B cell (primary cell): ENCODE results near the gene SUMF2. TPM values are rescaled to one million over a fixed set of nuclear protein-coding genes. Genes with fewer than 3 reads are reported as not detected.
A peak's percentile ranks its signal among the peaks of the same experiment; 100 is the strongest.
"Not testable (repeated sequence)": the region's sequence is repeated elsewhere in the genome, so short reads cannot be mapped to it uniquely, and the experiment has no call there.

Source experiments
- ATAC-seq: fragments of 200-7000 bp; cut with Tn5 transposase; one replicate; pipeline ENCODE4 v1.10.0; 2021; ENCODE audit warnings: low read depth, mild to moderate bottlenecking, moderate number of reproducible peaks, moderate library complexity
- CTCF ChIA-PET: fragments of 350-600 bp; sonication (Branson Sonifier 250); formaldehyde crosslinking; loops from one replicate; lab custom pipeline; 2021; ENCODE audit warnings: antibody characterized with exemption, inconsistent platforms; lab: Charles Lee
- POLR2A ChIA-PET: fragments of 350-600 bp; sonication (Branson Sonifier 250); formaldehyde crosslinking; loops from one replicate; lab custom pipeline; 2021; ENCODE audit warnings: antibody characterized with exemption; lab: Charles Lee
- DNase-seq: peaks from one replicate; pipeline ENCODE4 v3.0.0; 2013
- H2AFZ ChIP-seq: 2 replicates; pipeline ENCODE4 v1.6.1; 2012; ENCODE audit warnings: mild to moderate bottlenecking, low read depth, low read length; ENCODE audit not compliant: insufficient read depth, poor library complexity, severe bottlenecking
- H3K27ac ChIP-seq, 2 donors: 1 replicate in 1 of 2; 2 replicates in 1 of 2; pipeline ENCODE4 v1.5.1; 2012 to 2013; ENCODE audit warnings: low read length in 2 of 2, mild to moderate bottlenecking in 2 of 2, moderate library complexity in 1 of 2
- H3K27me3 ChIP-seq, 4 experiments: fragments of 200-600 bp in 1 of 4; sonication (generic) in 1 of 4; replicated peaks in 1 of 4; 1 replicate in 2 of 4; 2 replicates in 2 of 4; pipeline versions ENCODE4 v1.6.1 to v1.7.0; 2013 to 2016; ENCODE audit warnings: low read length in 3 of 4, mild to moderate bottlenecking in 2 of 4, mixed read lengths in 1 of 4, moderate library complexity in 1 of 4; ENCODE audit not compliant: insufficient read depth in 4 of 4, control insufficient read depth in 3 of 4; ENCODE audit errors: control extremely low read depth in 1 of 4
- H3K36me3 ChIP-seq, 2 experiments: replicated peaks in 1 of 2; 1 replicate in 1 of 2; 2 replicates in 1 of 2; pipeline versions ENCODE4 v1.6.1 to v1.7.1; 2013; ENCODE audit warnings: low read length in 1 of 2; ENCODE audit not compliant: insufficient read depth in 2 of 2, control insufficient read depth in 1 of 2; ENCODE audit errors: control extremely low read depth in 1 of 2, extremely low read depth in 1 of 2
- H3K4me1 ChIP-seq, 2 donors: fragments of 200-600 bp in 1 of 2; sonication (generic) in 1 of 2; 1 replicate in 1 of 2; 2 replicates in 1 of 2; pipeline versions ENCODE4 v1.5.1 to v1.6.1; 2013 to 2017; ENCODE audit warnings: low read length in 2 of 2; ENCODE audit not compliant: control insufficient read depth in 2 of 2, insufficient read depth in 2 of 2
- H3K4me2 ChIP-seq: replicated peaks from 2 replicates; pipeline ENCODE3; 2012; ENCODE audit warnings: mild to moderate bottlenecking, low read depth, low read length; ENCODE audit not compliant: poor library complexity, severe bottlenecking
- H3K4me3 ChIP-seq, 5 experiments: fragments of 200-600 bp in 1 of 5; sonication (generic) in 1 of 5; 1 replicate in 3 of 5; 2 replicates in 2 of 5; pipeline versions ENCODE4 v1.5.1 to v1.7.0; 2011 to 2016; ENCODE audit warnings: low read length in 4 of 5, mild to moderate bottlenecking in 4 of 5, low read depth in 2 of 5, control low read depth in 1 of 5, moderate library complexity in 1 of 5; ENCODE audit not compliant: insufficient read depth in 1 of 5; ENCODE audit errors: control extremely low read depth in 1 of 5, extremely low read depth in 1 of 5
- H3K79me2 ChIP-seq: fragments of 200-600 bp; sonication (generic); one replicate; pipeline ENCODE4 v1.6.0; 2016; ENCODE audit warnings: low read length; ENCODE audit not compliant: control insufficient read depth, insufficient read depth
- H3K9ac ChIP-seq: fragments of 200-600 bp; sonication (generic); 2 replicates; pipeline ENCODE4 v1.6.1; 2017; ENCODE audit warnings: mild to moderate bottlenecking, low read length, moderate library complexity
- H3K9me3 ChIP-seq, 3 donors: one replicate each; pipeline versions ENCODE4 v1.6.1 to v1.7.1; 2013; ENCODE audit warnings: low read length in 2 of 3; ENCODE audit not compliant: control insufficient read depth in 2 of 3, insufficient read depth in 1 of 3; ENCODE audit errors: control extremely low read depth in 1 of 3
- H4K20me1 ChIP-seq: 2 replicates; pipeline ENCODE4 v1.6.0; 2012; ENCODE audit warnings: mild to moderate bottlenecking, low read length; ENCODE audit not compliant: insufficient read depth, control insufficient read depth, poor library complexity, severe bottlenecking
- H3K27ac Mint-ChIP-seq: one replicate; pipeline ENCODE4 v1.8.0; 2021; ENCODE audit warnings: mixed read lengths
- H3K27me3 Mint-ChIP-seq: one replicate; pipeline ENCODE4 v1.8.0; 2021; ENCODE audit warnings: mixed read lengths
- H3K4me1 Mint-ChIP-seq: one replicate; pipeline ENCODE4 v1.8.0; 2021; ENCODE audit warnings: mixed read lengths
- H3K4me3 Mint-ChIP-seq: one replicate; pipeline ENCODE4 v1.8.0; 2021; ENCODE audit warnings: mixed read lengths
- H3K9me3 Mint-ChIP-seq: one replicate; pipeline ENCODE4 v1.8.0; 2022; ENCODE audit warnings: mixed read lengths; ENCODE audit not compliant: insufficient read depth
- EZH2 ChIP-seq: IDR thresholded peaks from 2 replicates; pipeline ENCODE4 v1.6.1; 2012; ENCODE audit warnings: borderline replicate concordance, low read depth, mild to moderate bottlenecking, moderate library complexity, low read length; ENCODE audit not compliant: insufficient read depth, poor library complexity, severe bottlenecking
- WGBS: methylation state at CpG from one replicate; pipeline ENCODE4 v1.1.5; 2013; ENCODE audit warnings: missing lambda C conversion rate; ENCODE audit not compliant: insufficient coverage; 5-methylcytosine and 5-hydroxymethylcytosine counted together
- intact Hi-C: fragments of 100-400 bp; cut with micrococcal nuclease; formaldehyde crosslinking; loops from one replicate; pipeline ENCODE4 v1.10.0; 2022
- polyA plus RNA-seq: library from polyadenylated mRNA; depleted of rRNA; stranded (reverse); fragments of >200 nt; gene quantifications from 2 replicates; pipeline ENCODE4 v1.2.3, GENCODE V29; 2012
- total RNA-seq, 2 donors: library from RNA; stranded (reverse); fragments of 120-200 nt in 1 of 2; gene quantifications; 1 replicate in 1 of 2; 2 replicates in 1 of 2; pipeline versions ENCODE4 v1.2.3 to v1.2.4, GENCODE V29; 2013 to 2022
- TF ChIP-seq, protein P1 (sequence below): fragments of 200-600 bp; IDR thresholded peaks from one replicate; pipeline ENCODE4 v1.8.0; 2022; ENCODE audit warnings: antibody characterized with exemption, mild to moderate bottlenecking

The SUMF2 gene
- total and polyA plus RNA-seq, 2 donors (not counting 1 experiment from before 2014, with no cell fraction given) = 101 to 115 TPM

DNA sequence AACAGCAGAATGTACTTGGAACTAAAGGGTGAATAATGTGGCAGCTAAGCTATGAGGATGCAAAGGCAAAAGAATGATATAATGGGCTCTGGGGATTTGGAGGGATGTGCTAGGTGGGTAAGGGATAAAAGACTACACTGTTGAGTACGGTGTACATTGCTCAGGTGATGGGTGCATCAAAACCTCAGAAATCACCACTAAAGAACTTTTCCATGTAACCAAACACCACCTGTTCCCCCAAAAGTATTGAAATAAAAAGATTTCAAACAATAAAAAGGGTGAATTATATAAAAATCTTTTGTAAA lies 43.8 kb downstream of the SUMF2 start:
- TF ChIP-seq, protein P1, sequence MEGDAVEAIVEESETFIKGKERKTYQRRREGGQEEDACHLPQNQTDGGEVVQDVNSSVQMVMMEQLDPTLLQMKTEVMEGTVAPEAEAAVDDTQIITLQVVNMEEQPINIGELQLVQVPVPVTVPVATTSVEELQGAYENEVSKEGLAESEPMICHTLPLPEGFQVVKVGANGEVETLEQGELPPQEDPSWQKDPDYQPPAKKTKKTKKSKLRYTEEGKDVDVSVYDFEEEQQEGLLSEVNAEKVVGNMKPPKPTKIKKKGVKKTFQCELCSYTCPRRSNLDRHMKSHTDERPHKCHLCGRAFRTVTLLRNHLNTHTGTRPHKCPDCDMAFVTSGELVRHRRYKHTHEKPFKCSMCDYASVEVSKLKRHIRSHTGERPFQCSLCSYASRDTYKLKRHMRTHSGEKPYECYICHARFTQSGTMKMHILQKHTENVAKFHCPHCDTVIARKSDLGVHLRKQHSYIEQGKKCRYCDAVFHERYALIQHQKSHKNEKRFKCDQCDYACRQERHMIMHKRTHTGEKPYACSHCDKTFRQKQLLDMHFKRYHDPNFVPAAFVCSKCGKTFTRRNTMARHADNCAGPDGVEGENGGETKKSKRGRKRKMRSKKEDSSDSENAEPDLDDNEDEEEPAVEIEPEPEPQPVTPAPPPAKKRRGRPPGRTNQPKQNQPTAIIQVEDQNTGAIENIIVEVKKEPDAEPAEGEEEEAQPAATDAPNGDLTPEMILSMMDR = no peak
- TF ChIP-seq EZH2 = no peak
- Histone ChIP-seq H3K4me3 (no peak overlapping the region), H3K9me3 (peaks cover 0 to 6% (median 0%) of the 10 kb centered on the region in 3 donors), H3K27ac (no peak overlapping the region), H2AFZ (peak overlapping the region; percentile 86), H3K36me3 (peaks cover 3 to 11% of the 10 kb centered on the region in 2 experiments), H3K4me2 (no peak overlapping the region), H3K79me2 (peaks cover 29% of the 10 kb centered on the region), H4K20me1 (peaks cover 6% of the 10 kb centered on the region), H3K4me1 (peaks cover 17 to 22% of the 10 kb centered on the region in 2 donors), H3K27me3 (peaks cover 0 to 3% (median 0%) of the 10 kb centered on the region in 4 experiments), H3K9ac (no peak overlapping the region)
- Mint-ChIP-seq H3K9me3 (no peaks in the 10 kb centered on the region), H3K4me1 (peaks cover 34% of the 10 kb centered on the region), H3K27ac (peak overlapping the region; percentile 61), H3K27me3 (peaks cover 3% of the 10 kb centered on the region), H3K4me3 (peak overlapping the region; percentile 99)
- CTCF ChIA-PET = no interaction called here
- intact Hi-C loops = loop anchor here (2.0 kb wide), 1 partner anchor 221 kb away; the partner anchor contains the start of gene ZNF713
- POLR2A ChIA-PET = interaction anchor here (0.9 kb wide), 1 partner anchor 142 kb away, joined by 4 read pairs; no protein-coding TSS in a partner anchor
- ATAC-seq (no peak), DNase-seq (no peak)
- WGBS = no CpG with 5 or more reads among the region's 1 CpG

DNA sequence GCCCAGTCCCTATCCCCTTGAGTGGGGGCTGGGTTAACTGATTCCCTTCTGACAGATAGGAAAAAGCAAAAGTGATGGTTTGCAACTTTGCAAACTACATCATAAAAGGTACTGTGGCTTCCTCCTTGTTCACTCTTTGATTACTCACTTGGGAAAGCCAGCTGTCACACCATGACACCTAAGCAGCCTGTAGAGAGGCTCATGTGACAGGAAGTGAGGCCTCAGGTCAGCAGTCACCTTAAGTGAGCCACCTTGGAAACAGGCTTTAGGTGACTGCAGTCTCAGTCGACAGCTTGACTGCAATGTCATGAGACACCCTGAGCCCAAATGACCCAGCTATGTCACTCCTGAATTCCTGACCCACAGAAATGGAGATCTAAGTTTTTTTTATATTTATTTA lies 46.5 kb downstream of the SUMF2 start:
- ChIA-PET CTCF (no interaction called here), POLR2A (no interaction called here)
- H3K4me1 ChIP-seq = peaks cover 10 to 13% of the 10 kb centered on the region in 2 donors
- no peak overlapping the region for H3K4me2 ChIP-seq
- H3K27ac ChIP-seq = no peak overlapping the region
- Mint-ChIP-seq H3K4me1 (peaks cover 22% of the 10 kb centered on the region), H3K27me3 (peaks cover 3% of the 10 kb centered on the region), H3K9me3 (no peaks in the 10 kb centered on the region), H3K4me3 (no peak overlapping the region), H3K27ac (no peak overlapping the region)
- TF ChIP-seq EZH2 = no peak
- TF ChIP-seq, protein P1 = no peak
- no peaks in the 10 kb centered on the region for H4K20me1 ChIP-seq
- DNase-seq (no peak), ATAC-seq (no peak)
- H3K36me3 ChIP-seq = no peaks in the 10 kb centered on the region
- H3K27me3 ChIP-seq = peaks cover 0 to 9% (median 0%) of the 10 kb centered on the region in 4 experiments
- H2AFZ ChIP-seq = no peak overlapping the region
- no CpG with 5 or more reads among the region's 1 CpG for WGBS
- H3K9me3 ChIP-seq = peaks cover 0 to 9% (median 0%) of the 10 kb centered on the region in 3 donors
- intact Hi-C loops = no loop called here
- H3K79me2 ChIP-seq = peaks cover 18% of the 10 kb centered on the region
- H3K4me3 ChIP-seq = no peak overlapping the region
- no peak overlapping the region for H3K9ac ChIP-seq

DNA sequence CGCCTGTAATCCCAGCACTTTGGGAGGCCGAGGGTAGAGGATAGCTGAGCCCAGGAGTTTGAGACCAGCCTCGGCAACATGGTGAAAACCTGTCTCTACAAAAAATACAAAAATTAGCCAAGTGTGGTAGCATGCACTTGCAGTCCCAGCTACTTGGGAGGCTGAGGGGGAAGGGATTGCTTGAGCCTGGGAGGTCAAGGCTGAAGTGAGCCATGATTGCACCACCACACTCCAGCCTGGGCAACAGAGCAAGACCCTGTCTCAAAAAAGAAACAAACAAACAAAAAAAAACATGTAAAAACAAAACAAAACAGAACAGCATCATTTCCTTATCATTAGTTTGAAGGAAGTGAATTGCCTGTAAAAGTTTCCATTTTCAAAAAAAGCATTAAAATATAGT lies 48.2 kb downstream of the SUMF2 start:
- ATAC-seq, H3K9ac ChIP-seq, H3K4me1 ChIP-seq, H3K27ac Mint-ChIP-seq, POLR2A ChIA-PET, H3K4me3 Mint-ChIP-seq, H3K9me3 Mint-ChIP-seq, H2AFZ ChIP-seq, H4K20me1 ChIP-seq, H3K79me2 ChIP-seq, intact Hi-C loops, H3K4me2 ChIP-seq, H3K4me1 Mint-ChIP-seq, H3K27me3 Mint-ChIP-seq, CTCF ChIA-PET, H3K4me3 ChIP-seq, H3K27ac ChIP-seq, DNase-seq, H3K36me3 ChIP-seq: not testable (repeated sequence)
- 100% methylated on average over 1 of the region's 3 CpGs for WGBS
- Histone ChIP-seq H3K27me3 (peaks cover 0 to 24% (median 0%) of the 10 kb centered on the region in 4 experiments), H3K9me3 (peaks cover 0 to 18% (median 0%) of the 10 kb centered on the region in 3 donors)
